Loucy (cell line): Measurements from ENCODE around the gene EFCC1.

Experiments used
- H2AFZ ChIP-seq: fragments of 200-600 bp; sonication (generic); 2 replicates; pipeline ENCODE4 v1.6.0; 2016; ENCODE audit warnings: antibody characterized with exemption, mild to moderate bottlenecking, low read length, moderate library complexity
- H3F3A ChIP-seq: fragments of 200-600 bp; 2 replicates; pipeline ENCODE4 v1.6.0; 2016; ENCODE audit warnings: antibody characterized with exemption, low read depth, mild to moderate bottlenecking
- H3K27me3 ChIP-seq: fragments of 200-600 bp; sonication (generic); 2 replicates; pipeline ENCODE4 v1.6.1; 2014; ENCODE audit warnings: low read length, mild to moderate bottlenecking; ENCODE audit not compliant: insufficient read depth, poor library complexity, severe bottlenecking
- H3K36me3 ChIP-seq: fragments of 200-600 bp; sonication (generic); 2 replicates; pipeline ENCODE4 v1.6.1; 2016; ENCODE audit warnings: low read length; ENCODE audit not compliant: insufficient read depth
- H3K4me1 ChIP-seq: fragments of 200-600 bp; sonication (generic); 2 replicates; pipeline ENCODE4 v1.5.1; 2014; ENCODE audit warnings: low read length, mild to moderate bottlenecking; ENCODE audit not compliant: insufficient read depth, poor library complexity, severe bottlenecking
- H3K4me2 ChIP-seq: fragments of 200-600 bp; sonication (generic); 2 replicates; pipeline ENCODE4 v1.6.0; 2014; ENCODE audit warnings: antibody characterized with exemption, low read length, low read depth, mild to moderate bottlenecking; ENCODE audit not compliant: poor library complexity, severe bottlenecking
- H3K4me3 ChIP-seq: fragments of 200-600 bp; sonication (generic); 2 replicates; pipeline ENCODE4 v1.5.1; 2014; ENCODE audit warnings: low read length, mild to moderate bottlenecking, mixed read lengths; ENCODE audit not compliant: poor library complexity, severe bottlenecking
- H3K79me2 ChIP-seq: fragments of 200-600 bp; sonication (generic); 2 replicates; pipeline ENCODE4 v1.6.1; 2014; ENCODE audit warnings: low read length; ENCODE audit not compliant: insufficient read depth
- H3K9ac ChIP-seq: fragments of 200-600 bp; sonication (generic); 2 replicates; pipeline ENCODE4 v1.6.0; 2014; ENCODE audit warnings: mild to moderate bottlenecking, low read depth, low read length, moderate library complexity; ENCODE audit not compliant: poor library complexity, severe bottlenecking
- H3K9me2 ChIP-seq: fragments of 200-600 bp; sonication (generic); replicated peaks from 2 replicates; pipeline ENCODE4 v1.6.1; 2016; ENCODE audit warnings: low read depth, low read length, mixed read lengths
- H3K9me3 ChIP-seq: fragments of 200-600 bp; sonication (generic); 2 replicates; pipeline ENCODE4 v1.6.1; 2014; ENCODE audit warnings: mild to moderate bottlenecking, antibody characterized with exemption, low read length, low read depth; ENCODE audit not compliant: insufficient read depth
- H4K20me1 ChIP-seq: fragments of 200-600 bp; sonication (generic); 2 replicates; pipeline ENCODE4 v1.6.0; 2014; ENCODE audit warnings: antibody characterized with exemption, low read length, mild to moderate bottlenecking; ENCODE audit not compliant: insufficient read depth, poor library complexity, severe bottlenecking
- CTCF ChIP-seq: fragments of 200-600 bp; sonication (generic); conservative IDR thresholded peaks from 2 replicates; pipeline ENCODE4 v1.5.1; 2014; ENCODE audit warnings: mild to moderate bottlenecking, antibody characterized with exemption, low read length
- EZH2phosphoT487 ChIP-seq: fragments of 200-600 bp; IDR thresholded peaks from 2 replicates; pipeline ENCODE4 v1.6.1; 2018; ENCODE audit warnings: antibody characterized with exemption, mild to moderate bottlenecking, moderate library complexity, borderline replicate concordance

Gene EFCC1

DNA sequence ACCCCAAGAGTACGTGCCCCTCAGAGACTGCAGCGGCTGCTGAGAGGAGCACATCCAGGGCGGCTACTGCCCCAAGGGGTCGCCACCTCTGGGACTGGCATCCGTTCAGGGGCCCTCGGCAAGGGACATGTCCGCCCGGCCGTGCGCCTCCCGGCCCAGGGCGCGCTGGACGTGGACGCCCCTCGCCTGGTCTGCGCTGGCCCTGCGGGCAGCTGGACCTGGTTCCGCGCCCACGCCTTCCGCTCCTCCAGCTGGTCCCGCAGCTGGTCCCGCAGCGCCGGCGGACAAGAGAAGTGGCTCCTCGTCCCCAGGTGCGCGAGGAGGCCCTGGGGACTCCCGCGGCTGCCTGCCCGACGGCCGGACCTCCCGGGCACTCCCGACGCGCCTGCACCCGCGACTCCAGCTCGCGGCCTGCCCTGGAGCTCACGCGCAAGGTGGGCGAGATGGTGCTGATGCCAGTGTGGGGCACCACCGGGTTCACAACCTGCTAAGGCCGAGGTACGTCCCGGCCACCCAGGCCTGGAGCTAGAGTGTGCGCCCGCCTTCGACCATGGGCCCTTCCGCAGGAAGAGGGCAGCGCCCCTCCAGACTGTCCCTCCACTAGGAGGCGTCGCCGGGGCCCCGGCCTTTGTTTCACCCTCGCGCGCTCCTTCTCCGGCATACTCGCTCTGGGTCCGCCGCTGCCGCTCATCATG, 45.1 kb downstream of the EFCC1 start:
- no peak overlapping the region for H3K4me2 ChIP-seq
- H3K9ac ChIP-seq: no peak overlapping the region
- no peaks in the 10 kb centered on the region for H3K9me2 ChIP-seq
- H3K9me3 ChIP-seq: peaks cover 7% of the 10 kb centered on the region; the same call in 1 of the 2 replicates
- no peak overlapping the region for H3K4me3 ChIP-seq
- H4K20me1 ChIP-seq: no peaks in the 10 kb centered on the region
- no peaks in the 10 kb centered on the region for H3K27me3 ChIP-seq
- H3F3A ChIP-seq: no peaks in the 10 kb centered on the region
- no peaks in the 10 kb centered on the region for H3K36me3 ChIP-seq
- TF ChIP-seq CTCF: no peak
- TF ChIP-seq EZH2phosphoT487: no peak
- H3K4me1 ChIP-seq: no peaks in the 10 kb centered on the region
- no peak overlapping the region for H2AFZ ChIP-seq
- H3K79me2 ChIP-seq: no peaks in the 10 kb centered on the region

DNA sequence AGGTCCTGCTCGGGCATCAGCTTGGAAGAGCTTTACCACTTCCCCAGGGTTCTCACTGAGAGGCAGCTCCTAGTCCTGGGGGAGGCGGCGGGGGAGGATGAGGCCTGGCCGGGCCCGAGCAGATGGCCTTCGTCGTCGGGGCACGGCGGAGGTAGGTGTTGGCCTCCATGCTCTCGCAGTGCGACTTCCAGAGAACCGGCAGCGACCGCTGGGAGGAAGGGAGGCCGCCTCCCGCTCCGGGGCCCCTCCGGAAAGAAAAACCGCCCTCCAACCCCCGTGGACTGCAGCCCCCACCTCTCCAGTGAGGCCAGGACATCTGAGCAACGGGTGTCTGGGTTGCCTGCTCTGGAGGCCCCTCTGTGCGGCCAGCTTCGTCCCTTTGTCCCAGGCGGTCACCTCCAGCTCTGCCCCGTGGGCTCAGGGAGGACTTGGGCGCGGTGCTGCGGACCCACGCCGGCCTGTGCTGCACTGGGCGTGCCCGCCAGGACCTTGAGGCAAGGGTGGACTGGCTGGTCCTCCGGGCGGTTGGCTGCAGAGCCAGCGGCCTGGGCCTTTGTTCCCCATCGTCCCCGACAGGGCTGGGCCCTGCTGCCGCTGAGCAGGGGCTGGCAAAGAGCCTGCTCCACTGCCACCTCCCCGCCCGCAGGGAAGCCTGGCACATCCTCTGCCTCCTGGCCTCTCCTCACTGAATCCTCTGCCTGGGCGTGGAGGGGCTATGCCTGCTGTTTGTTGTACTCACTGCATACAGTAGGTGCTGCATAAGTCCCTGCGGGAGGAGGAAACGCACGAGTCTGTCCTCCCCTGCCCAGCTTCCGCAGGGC, 45.8 kb downstream of the EFCC1 start:
- H4K20me1 ChIP-seq: no peaks in the 10 kb centered on the region
- no peak overlapping the region for H3K4me3 ChIP-seq
- H3K36me3 ChIP-seq: no peaks in the 10 kb centered on the region
- H3K9me3 ChIP-seq: peaks cover 7% of the 10 kb centered on the region; the same call in 1 of the 2 replicates
- no peaks in the 10 kb centered on the region for H3K79me2 ChIP-seq
- H3K9ac ChIP-seq: no peak overlapping the region
- no peaks in the 10 kb centered on the region for H3K27me3 ChIP-seq
- peaks cover 2% of the 10 kb centered on the region for H3K4me1 ChIP-seq
- no peaks in the 10 kb centered on the region for H3F3A ChIP-seq
- no peak overlapping the region for H3K4me2 ChIP-seq
- no peaks in the 10 kb centered on the region for H3K9me2 ChIP-seq
- TF ChIP-seq EZH2phosphoT487 (no peak), CTCF (no peak)
- no peak overlapping the region for H2AFZ ChIP-seq

- Histone ChIP-seq H3K9me2 (no peaks in the 10 kb centered on the region), H3K4me3 (no peak overlapping the region), H2AFZ (no peak overlapping the region), H3K9me3 (peaks cover 7% of the 10 kb centered on the region; the same call in 1 of the 2 replicates), H3K4me2 (no peak overlapping the region), H3K79me2 (no peaks in the 10 kb centered on the region), H3K27me3 (no peaks in the 10 kb centered on the region), H4K20me1 (no peaks in the 10 kb centered on the region), H3F3A (no peaks in the 10 kb centered on the region), H3K36me3 (no peaks in the 10 kb centered on the region), H3K9ac (no peak overlapping the region), H3K4me1 (peaks cover 4% of the 10 kb centered on the region)
- TF ChIP-seq EZH2phosphoT487 (no peak), CTCF (no peak)
These were observed 46.4 kb downstream of the EFCC1 start for GRCh38 chr3:129047553-129047839.
